ENCODE results near the gene DBT.

GRCh38 chr1:100229681-100230443 is 19.8 kb downstream of the DBT start:
- TF ChIP-seq POLR2AphosphoS5 (IDR thresholded peaks at IDR 0.05) (no peak), CTCF (IDR thresholded peaks at IDR 0.05) (no peak)

All from stomach (tissue), 4 donors.